ENCODE measurements around the gene FIZ1. TPM values are rescaled to one million over a fixed set of nuclear protein-coding genes. Genes with fewer than 3 reads are reported as not detected.

The FIZ1 gene
- total and polyA plus RNA-seq, 12 donors, result 4.4 to 19.7 (median 10.4) TPM

GRCh38 chr19:55625004-55625326, 25.6 kb upstream of the FIZ1 start:
- peak overlapping the region in 1 of 4 donors; percentile 64 for H3K4me3 ChIP-seq
- no peak for DNase-seq
- no peak for TF ChIP-seq POLR2A (IDR thresholded peaks at IDR 0.05)
- TF ChIP-seq CTCF (IDR thresholded peaks at IDR 0.05), result no peak
- peaks cover 0 to 12% of the 10 kb centered on the region in 2 donors for H3K36me3 ChIP-seq (replicated peaks in 1 of 2)
- intact Hi-C loops (cut with DNase I), result no loop called here
- H3K4me1 ChIP-seq (replicated peaks in 1 of 2), result peaks cover 0 to 21% of the 10 kb centered on the region in 2 donors
- 31 to 39% (median 35%) methylated on average over 11 of the region's 11 CpGs for WGBS, 4 donors
- peak overlapping the region in 2 of 5 donors; percentile 95 to 98 for H3K27ac ChIP-seq
- no peaks in the 10 kb centered on the region for H3K27me3 ChIP-seq
- no peaks in the 10 kb centered on the region for H3K9me3 ChIP-seq (replicated peaks in 1 of 3)

GRCh38 chr19:55624109-55625003, 25.0 kb upstream of the FIZ1 start, which contains the start of gene ZNF784:
ZNF784 (minus strand) TSS chr19:55624566; CDS start chr19:55624561, 5 bp downstream.
- 0 to 1% (median 1%) methylated on average over 16 to 56 of the region's 56 CpGs for WGBS, 4 donors

GRCh38 chr19:55623561-55623960, 24.2 kb upstream of the FIZ1 start:
- no peak for TF ChIP-seq CTCF (IDR thresholded peaks at IDR 0.05)
- TF ChIP-seq POLR2A (IDR thresholded peaks at IDR 0.05), result no peak
- WGBS, 4 donors, result 61 to 69% (median 67%) methylated on average over 7 of the region's 7 CpGs
- Histone ChIP-seq H3K4me3 (peak overlapping the region in 1 of 4 donors; percentile 64), H3K27ac (peak overlapping the region; percentile 27 to 98 (median 92)), H3K4me1 (replicated peaks in 1 of 2) (peaks cover 0 to 28% of the 10 kb centered on the region in 2 donors), H3K9me3 (replicated peaks in 1 of 3) (no peaks in the 10 kb centered on the region), H3K27me3 (no peaks in the 10 kb centered on the region), H3K36me3 (replicated peaks in 1 of 2) (peaks cover 0 to 12% of the 10 kb centered on the region in 2 donors)
- intact Hi-C loops (cut with DNase I), result no loop called here
- no peak for DNase-seq

More at GRCh38 chr19:55624109-55625003, 25.0 kb upstream of the FIZ1 start, which contains the start of gene ZNF784:
- peak in 1 of 2 donors; percentile 39 for TF ChIP-seq POLR2A (IDR thresholded peaks at IDR 0.05)
- no peak for TF ChIP-seq CTCF (IDR thresholded peaks at IDR 0.05)
- H3K4me3 ChIP-seq, result peak within 1 kb of the TSS in 3 of 4 donors; percentile 61 to 97 (median 64)
- intact Hi-C loops (cut with DNase I), result no loop called here
- H3K27ac ChIP-seq, result peak within 1 kb of the TSS; percentile 91 to 98 (median 95)
- peaks cover 0 to 12% of the 10 kb centered on the region in 2 donors for H3K36me3 ChIP-seq (replicated peaks in 1 of 2)
- no peaks in the 10 kb centered on the region for H3K27me3 ChIP-seq
- H3K9me3 ChIP-seq (replicated peaks in 1 of 3), result no peaks in the 10 kb centered on the region
- peak; percentile 91 to 95 (median 94) for DNase-seq
- peaks cover 0 to 25% of the 10 kb centered on the region in 2 donors for H3K4me1 ChIP-seq (replicated peaks in 1 of 2)

- Histone ChIP-seq H3K27ac (peak overlapping the region in 3 of 5 donors; percentile 1 to 98 (median 18)), H3K27me3 (no peaks in the 10 kb centered on the region), H3K9me3 (replicated peaks in 1 of 3) (no peaks in the 10 kb centered on the region), H3K4me1 (replicated peaks in 1 of 2) (peaks cover 0 to 28% of the 10 kb centered on the region in 2 donors), H3K36me3 (replicated peaks in 1 of 2) (peaks cover 0 to 12% of the 10 kb centered on the region in 2 donors), H3K4me3 (no peak overlapping the region)
- DNase-seq, result peak in 1 of 7 donors; percentile 53
- TF ChIP-seq CTCF (IDR thresholded peaks at IDR 0.05) (no peak), POLR2A (IDR thresholded peaks at IDR 0.05) (no peak)
- intact Hi-C loops (cut with DNase I), result no loop called here
- 91 to 96% (median 94%) methylated on average over 7 of the region's 7 CpGs for WGBS, 4 donors
Observed at GRCh38 chr19:55623130-55623529, 23.8 kb upstream of the FIZ1 start.
